SW 1271 (cell line): ENCODE measurements around the gene APOL2.
"Not testable (repeated sequence)": the region's sequence is repeated elsewhere in the genome, so short reads cannot be mapped to it uniquely, and the experiment has no call there.

Experiments
- DNase-seq, 2 experiments: peaks; one replicate each; lab custom pipeline; 2025; lab: John Stamatoyannopoulos, UW

Gene APOL2

DNA sequence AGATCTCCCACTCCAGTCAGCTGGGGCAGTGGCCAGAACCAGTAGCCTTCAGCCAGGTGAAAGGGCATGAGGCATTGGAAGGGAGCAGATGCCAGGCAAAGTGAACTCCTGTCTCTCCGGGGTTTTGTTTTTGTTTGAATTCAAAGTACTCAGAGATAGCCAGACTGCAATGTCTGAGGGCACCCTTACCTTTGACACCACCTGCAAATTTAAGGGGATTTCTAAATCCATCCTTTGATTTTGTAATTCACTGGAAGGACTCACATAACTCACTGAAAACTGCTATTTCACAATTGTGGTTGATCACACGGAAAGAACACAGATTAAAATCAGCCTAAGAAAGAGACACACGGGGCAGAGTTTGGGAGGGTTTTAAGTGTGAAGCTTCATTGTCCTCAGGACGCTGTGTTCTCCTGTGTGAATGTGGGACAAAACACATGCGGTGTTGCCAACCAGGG, 23.9 kb upstream of the APOL2 start:
- not testable (repeated sequence) for DNase-seq

GRCh38 chr22:36262307-36262706, 23.0 kb upstream of the APOL2 start:
- DNase-seq = not testable (repeated sequence)

GRCh38 chr22:36261675-36262074, 22.3 kb upstream of the APOL2 start:
- DNase-seq = not testable (repeated sequence)

DNA sequence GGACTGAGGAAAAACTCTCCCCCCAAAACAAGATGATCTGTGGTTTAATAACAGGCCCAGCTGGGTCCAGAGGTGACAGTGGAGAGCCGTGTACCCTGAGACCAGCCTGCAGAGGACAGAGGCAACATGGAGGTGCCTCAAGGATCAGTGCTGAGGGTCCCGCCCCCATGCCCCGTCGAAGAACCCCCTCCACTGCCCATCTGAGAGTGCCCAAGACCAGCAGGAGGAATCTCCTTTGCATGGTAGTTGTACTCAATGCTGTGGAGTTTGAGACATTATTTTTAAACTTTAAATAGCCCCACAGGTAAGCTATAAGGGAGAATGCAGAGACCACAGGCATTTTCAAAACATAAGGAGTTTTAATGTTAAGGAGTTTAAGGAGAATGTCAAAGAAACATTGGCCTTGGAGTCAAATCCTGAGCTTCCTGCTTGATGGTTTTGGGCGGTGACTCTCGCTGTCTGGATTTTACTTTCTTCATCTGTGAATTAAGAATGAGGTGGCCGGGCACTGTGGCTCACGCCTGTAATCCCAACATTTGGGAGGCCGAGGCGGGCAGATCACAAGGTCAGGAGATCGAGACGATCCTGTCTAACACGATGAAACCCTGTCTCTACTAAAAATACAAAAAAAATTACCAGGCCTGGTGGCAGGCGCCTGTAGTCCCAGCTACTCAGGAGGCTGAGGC, 20.4 kb upstream of the APOL2 start:
- no peak for DNase-seq

DNA sequence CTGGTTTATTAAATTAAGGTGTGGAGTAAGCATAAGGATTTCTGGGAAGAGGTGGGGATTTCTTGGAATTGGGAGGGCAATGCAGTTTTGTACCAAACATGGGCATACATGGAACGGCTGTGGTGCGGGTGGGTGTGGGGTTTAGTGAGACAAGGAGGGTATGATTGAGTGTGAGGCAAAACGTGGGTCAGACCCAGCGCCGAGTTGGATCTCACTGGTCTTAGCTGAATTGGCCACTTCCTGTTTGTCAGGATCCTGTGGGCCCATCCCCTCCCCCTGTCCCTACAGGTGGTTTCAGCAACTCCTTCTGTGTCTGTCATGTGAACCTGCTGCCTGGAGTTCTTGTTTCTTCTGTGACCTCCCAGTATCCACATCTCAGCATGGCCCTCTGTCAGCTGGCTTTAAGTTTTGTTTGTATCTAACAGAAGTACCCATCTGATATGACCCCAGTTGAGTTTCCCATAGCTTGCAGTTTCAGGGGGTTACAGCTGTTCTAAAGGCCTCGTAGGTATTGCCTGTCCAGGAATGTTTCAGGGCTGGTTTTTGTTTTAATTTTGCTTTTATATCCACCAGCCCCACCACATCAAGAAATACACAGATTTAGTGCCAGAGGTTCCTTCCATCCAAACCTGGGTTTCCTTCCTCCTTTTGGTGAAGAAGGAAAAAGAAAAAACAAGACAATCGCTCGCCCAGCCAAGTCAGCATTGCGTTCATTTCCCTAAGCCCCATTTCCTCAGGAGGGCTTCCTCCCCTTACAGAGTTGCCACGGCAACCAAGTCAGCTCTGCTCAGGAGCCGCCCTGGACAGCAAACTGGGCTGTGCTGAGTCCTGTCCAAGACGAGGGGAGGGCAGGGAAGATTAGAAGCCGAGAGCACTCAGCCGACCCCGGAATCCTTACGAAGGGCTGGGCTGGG, 19.6 kb upstream of the APOL2 start:
- DNase-seq = no peak

DNA sequence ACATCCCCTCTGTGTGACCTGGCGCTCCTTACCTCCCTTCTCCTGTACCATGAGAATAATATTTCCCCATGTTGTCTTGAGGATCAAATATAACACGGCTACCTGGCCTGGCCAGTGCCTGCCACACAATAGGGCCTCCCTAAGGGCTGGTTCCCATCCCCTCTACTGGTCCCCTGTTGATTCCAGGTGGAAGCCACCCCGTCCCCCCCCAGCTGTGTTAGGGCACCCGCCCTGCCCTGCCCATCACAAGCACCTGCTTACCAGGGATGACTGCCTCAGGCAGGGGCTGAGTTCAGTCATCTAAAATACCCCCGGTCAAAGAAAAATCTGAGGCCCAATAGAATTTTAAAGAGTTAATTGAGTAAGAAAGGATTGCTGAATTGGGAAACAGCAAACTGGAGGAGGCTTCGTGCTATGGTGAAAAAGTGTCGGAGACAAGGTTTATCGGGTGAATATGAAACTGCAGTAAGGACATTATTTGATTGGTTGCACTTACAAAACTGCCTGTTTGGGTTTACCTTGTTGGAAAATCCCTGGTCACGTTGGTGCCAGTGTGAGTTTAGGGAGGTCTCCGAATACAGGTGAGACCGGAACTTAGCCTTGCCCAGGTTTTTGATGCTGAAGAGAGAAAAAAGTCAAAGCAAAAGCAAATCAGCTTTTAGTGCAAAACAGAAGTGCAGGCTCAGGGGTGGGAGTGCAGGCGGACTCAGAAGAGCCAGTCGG, 18.8 kb upstream of the APOL2 start:
- DNase-seq = no peak

DNA sequence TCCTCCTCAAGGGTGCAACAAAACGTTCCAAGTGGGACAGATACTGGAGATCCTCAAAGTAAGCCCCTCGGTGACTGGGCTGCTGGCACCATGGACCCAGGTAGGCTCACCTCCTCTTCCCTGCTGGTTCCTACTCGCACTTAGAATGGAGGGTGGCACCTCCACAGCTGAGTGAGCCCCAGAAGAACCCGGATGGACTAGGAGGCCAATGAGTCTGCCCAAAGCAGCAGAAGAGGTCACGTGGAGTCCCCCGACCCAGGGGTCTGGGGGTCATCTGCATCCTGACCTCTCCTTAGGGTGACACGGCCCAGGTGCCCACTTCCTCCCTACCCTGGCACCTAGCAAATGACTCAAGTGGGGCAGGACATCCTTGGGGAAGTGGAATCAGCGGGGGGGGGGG, 18.0 kb upstream of the APOL2 start:
- no peak for DNase-seq

GRCh38 chr22:36256478-36256877, 17.2 kb upstream of the APOL2 start:
- DNase-seq = no peak

- DNase-seq = not testable (repeated sequence)
Measured at GRCh38 chr22:36255572-36255971, 16.2 kb upstream of the APOL2 start.

DNA sequence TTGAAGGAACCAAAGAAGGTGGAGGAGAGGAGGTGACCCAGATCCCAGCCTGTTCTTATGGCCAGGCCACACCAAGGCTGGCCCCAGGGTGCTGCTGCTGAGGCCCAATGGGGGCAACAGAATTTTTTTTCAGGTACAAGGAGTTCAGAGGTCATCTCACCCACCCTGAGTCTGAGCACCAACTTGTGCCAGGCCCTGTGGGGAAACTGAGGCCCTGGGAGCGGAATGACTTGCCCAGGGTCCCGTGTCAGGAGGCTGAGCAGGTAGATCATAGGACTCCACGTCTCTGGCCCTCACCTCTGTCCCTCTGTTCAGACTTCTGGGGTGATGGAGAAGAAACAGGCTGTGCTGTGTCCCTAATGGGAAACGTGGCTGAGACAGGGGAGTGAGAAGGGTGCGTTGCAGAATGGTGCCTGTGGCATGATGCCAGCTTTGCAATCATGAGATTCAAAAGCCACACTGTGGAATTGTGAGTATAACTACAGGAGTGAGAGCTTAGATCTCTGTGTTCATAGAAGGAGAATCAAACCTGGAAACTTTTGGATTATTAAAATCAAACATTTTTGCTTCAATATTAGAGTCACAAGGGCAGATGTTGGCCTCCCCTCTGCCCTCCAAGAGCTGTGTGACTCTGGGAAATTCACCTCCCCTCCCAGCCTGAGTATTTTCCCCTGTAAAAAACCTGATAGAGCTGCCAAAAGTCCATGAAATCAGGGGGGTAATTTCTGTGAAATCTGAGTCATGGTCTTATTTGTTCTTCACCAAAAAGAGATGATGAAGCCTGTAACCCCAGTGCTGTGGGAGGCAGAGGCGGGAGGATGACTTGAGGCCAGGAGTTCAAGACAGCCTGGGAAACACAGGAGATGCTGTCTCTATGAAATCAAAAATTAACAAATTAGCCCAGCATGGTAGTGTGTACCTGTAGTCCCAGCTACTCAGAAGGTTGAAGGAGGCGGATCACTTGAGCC, 14.5 kb upstream of the APOL2 start:
- DNase-seq = no peak

DNA sequence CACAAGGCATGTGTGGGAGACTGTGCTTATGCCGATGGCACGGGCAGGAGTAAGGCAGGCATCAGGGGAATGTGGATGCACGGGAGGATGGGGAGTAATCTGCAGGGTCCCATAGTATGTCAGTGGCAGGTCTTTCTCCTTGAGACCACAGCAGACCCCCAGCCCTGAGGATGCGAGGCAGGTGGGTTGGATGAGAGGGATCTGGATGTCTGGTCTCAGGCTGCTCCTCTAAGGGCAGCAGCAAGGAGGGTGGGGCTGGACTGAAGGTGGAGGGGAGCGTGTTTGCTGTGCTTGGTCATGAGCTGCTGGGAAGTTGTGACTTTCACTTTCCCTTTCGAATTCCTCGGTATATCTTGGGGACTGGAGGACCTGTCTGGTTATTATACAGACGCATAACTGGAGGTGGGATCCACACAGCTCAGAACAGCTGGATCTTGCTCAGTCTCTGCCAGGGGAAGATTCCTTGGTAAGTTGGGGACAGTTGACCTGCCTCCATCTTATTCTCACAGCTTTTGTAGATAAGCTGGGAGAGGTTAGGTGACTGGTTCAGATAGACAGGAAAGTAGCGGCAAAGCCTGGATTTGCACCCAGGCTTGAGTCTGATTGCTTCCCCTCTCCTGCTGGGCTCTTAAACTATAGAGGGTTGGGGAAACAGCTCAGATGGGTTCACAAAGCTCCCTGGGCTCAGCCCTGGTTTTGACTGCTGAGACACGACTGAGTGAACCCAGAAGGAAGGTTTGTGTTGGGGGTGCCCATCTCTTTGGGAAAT, 13.6 kb upstream of the APOL2 start, which contains the start of gene APOL1:
APOL1 (plus strand) TSS at position 380 of the 769 bp plus-strand sequence. CDS start 1,823 bp downstream, outside the sequence.
- no peak for DNase-seq

DNA sequence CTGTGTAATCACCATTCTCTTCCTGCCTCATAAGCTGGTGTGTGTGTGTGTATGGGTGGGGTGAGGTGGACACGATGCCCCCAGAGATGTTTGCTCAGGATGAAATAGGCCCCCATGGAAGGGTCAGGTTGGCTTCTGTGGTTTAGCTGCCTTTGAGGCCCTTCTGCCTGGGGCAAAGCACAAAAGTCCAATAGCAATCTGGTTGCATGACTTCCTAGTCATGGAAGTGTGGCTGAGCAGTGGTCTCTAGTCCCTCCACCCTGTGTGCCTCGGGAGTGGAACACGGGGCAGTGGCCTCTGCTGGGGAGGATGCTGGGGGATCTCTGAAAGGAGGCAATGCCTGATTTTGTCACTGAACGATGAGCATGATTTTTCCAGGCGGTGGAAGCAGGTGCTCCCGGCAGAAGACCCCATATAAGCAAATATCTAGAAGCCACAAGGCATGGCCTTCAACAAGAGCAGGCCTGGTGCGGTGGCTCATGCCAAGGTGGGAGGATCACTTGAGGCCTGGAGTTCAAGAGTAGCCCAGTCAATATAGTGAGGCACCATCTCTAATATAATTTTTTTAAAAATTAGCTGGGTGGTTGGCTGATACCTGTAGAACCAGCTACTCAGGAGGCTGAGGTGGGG, 12.8 kb upstream of the APOL2 start:
- DNase-seq = not testable (repeated sequence)

- DNase-seq = not testable (repeated sequence)
Measured at GRCh38 chr22:36250292-36250960, 11.1 kb upstream of the APOL2 start.

DNA sequence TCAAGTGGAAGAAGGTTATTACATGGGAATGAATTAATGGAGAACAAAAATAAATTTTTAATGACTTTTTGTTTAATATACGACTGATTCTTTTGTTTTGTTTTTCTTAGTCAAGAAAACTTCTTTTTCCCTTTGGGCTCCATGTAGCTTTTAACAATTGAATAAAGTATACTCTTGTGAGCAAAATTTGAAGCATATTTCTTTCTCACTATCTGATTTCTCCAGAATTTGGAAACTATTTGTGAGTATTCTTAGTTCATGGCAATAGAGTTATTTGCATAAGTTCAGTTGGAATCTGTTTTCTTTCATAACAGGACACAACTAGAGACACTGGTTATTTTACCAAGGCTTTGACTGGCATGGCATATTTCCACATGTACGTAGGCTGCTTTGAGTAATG, 9.8 kb upstream of the APOL2 start:
- no peak for DNase-seq

- no peak for DNase-seq
Measured at GRCh38 chr22:36247955-36248354, 8.6 kb upstream of the APOL2 start.

DNA sequence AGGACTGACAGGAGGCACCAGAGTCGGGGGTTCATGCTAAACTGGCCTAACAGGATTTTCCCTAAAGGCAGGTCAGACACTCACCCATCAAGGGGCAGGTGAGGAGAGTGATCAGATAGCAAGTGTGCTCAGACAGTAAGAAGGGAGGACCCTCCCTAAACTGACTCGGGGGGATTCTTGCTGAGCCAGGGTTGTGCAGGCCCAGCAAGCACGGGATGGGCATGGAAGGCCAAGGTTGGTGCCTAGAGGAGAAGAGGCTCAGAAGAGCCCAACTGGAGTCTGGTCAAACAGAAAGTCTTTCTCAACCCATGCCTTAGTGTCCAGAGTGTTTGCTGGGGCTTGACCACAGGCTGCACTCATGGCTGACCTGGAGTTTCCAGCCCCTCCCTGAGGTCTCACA, 7.4 kb upstream of the APOL2 start:
- DNase-seq = no peak

- DNase-seq = no peak
Measured at GRCh38 chr22:36245805-36246356, 6.6 kb upstream of the APOL2 start.

DNA sequence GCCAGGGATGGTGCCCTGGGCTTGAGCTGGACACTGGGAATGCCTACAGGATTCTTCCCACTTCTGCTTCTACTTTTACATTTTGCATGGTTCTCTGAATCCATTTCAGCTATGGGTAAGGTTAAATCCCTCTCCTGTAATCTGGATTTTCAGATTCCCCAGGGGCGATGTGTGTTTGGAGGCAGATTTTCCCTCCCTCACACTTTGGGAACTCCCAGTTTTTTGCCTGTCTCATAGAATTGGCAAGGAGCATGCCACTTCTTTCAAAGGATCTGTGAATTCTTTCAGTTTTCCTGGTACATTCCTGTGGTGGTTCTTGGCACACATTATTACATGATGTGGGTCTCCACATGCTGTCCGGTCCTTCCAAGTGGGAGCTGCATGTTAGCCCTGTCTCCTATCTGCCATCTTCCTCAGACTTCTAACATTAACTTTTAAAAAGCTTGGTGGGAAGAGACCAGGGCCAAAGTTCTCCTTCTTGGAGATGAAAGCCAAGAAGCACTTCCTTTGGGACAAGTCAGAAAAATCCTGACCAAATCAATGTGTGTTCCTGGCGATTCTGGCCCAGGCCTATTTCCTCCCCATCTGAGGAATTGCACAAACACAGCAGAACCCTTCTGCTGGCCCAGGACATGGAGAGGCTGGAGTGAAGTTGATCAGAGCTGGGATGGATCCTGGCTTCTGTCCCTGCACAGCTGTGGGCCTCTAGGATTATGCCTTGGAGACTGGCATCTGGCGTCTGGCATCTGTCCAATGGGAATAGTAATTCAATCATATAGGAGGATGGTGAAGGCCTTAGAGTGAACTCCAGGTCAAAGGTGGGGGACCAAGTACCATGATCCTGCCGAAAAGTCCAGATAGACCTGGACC, 5.4 kb upstream of the APOL2 start:
- no peak for DNase-seq
